ENCODE measurements around the gene NFATC1.

DNA sequence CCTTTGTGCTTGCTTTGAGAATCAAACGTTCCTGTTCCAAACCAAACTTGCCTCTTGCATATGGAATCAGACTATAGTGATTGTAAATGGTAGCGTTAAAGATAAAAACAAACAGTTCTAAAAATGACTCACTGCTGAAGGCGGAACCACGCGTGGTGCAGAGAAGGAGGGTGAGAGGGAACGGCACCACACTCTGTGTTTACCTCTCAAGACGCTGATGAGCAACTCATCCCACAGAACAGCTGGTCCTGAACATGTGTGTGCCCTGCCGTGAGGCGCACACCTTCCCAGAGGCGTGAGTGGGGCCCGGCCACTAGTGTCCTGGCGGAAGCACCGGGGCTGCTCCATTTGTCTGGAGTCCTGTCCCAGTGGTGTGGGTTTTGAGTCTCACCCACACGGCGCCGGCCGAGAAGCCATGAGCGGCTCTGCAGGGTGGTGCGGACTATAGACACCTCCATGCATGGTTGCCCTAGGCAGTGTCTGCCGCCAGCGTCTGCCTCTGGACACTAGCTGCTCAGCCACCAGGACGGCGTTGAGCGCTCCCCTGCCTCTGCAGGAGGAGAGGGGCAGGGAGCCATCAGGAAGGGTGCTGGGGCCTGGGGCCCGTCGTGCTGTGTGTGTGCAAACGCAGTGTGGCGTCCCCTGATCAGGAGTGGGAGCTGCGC is 52.1 kb downstream of the NFATC1 start:
- no peak for TF ChIP-seq EZH2phosphoT487 (IDR thresholded peaks at IDR 0.05; ENCODE audit: low read depth)
- TF ChIP-seq, protein P1, sequence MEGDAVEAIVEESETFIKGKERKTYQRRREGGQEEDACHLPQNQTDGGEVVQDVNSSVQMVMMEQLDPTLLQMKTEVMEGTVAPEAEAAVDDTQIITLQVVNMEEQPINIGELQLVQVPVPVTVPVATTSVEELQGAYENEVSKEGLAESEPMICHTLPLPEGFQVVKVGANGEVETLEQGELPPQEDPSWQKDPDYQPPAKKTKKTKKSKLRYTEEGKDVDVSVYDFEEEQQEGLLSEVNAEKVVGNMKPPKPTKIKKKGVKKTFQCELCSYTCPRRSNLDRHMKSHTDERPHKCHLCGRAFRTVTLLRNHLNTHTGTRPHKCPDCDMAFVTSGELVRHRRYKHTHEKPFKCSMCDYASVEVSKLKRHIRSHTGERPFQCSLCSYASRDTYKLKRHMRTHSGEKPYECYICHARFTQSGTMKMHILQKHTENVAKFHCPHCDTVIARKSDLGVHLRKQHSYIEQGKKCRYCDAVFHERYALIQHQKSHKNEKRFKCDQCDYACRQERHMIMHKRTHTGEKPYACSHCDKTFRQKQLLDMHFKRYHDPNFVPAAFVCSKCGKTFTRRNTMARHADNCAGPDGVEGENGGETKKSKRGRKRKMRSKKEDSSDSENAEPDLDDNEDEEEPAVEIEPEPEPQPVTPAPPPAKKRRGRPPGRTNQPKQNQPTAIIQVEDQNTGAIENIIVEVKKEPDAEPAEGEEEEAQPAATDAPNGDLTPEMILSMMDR (IDR thresholded peaks at IDR 0.05; ENCODE audit: low read depth, low read length) = no peak

All from OCI-LY3 (cell line).